Hepatocyte (in vitro differentiated cells): Measurements from ENCODE around the gene RAN.
"Not testable (repeated sequence)": the region's sequence is repeated elsewhere in the genome, so short reads cannot be mapped to it uniquely, and the experiment has no call there.

ENCODE experiments used
- CTCF ChIP-seq: fragments of 200-600 bp; sonication (generic); IDR thresholded peaks from 2 replicates; pipeline ENCODE4 v1.5.1; 2016; ENCODE audit warnings: antibody characterized with exemption, mild to moderate bottlenecking; ENCODE audit not compliant: poor library complexity
- EZH2 ChIP-seq: fragments of 200-600 bp; sonication (generic); IDR thresholded peaks from 2 replicates; pipeline ENCODE4 v1.6.1; 2016; ENCODE audit warnings: antibody characterized with exemption, mild to moderate bottlenecking, borderline replicate concordance

GRCh38 chr12:130848105-130848504 is 23.8 kb upstream of the RAN start:
- not testable (repeated sequence) for TF ChIP-seq CTCF, EZH2
